GM21526 (cell line): ENCODE measurements around the gene ZNF780B.

Source experiments
- ATAC-seq: cut with Tn5 transposase; IDR thresholded peaks from one replicate; pipeline ENCODE4 v1.9.1; 2021; ENCODE audit warnings: moderate library complexity; ENCODE audit not compliant: unreplicated experiment, low FRiP score

Gene ZNF780B

GRCh38 chr19:39986643-39987042 is 69.4 kb downstream of the ZNF780B start:
- no peak for ATAC-seq

GRCh38 chr19:39983695-39984300 is 72.2 kb downstream of the ZNF780B start:
- ATAC-seq = no peak

- no peak for ATAC-seq
Measured at GRCh38 chr19:39982883-39983282, 73.1 kb downstream of the ZNF780B start.
